G401.6 (cell line): Measurements from ENCODE around the gene NCOA4.
"Not testable (repeated sequence)": the region's sequence is repeated elsewhere in the genome, so short reads cannot be mapped to it uniquely, and the experiment has no call there.

Experiments
- FAIRE-seq: peaks from 2 replicates; lab custom pipeline; 2012; peaks lifted over from hg19 to GRCh38; lab: Jason Lieb, UNC

The NCOA4 gene

GRCh38 chr10:46019177-46019528 is 11.3 kb downstream of the NCOA4 start:
- FAIRE-seq, result no peak

GRCh38 chr10:46018453-46019176 is 11.8 kb downstream of the NCOA4 start:
- no peak for FAIRE-seq

- no peak for FAIRE-seq
Observed at GRCh38 chr10:46017733-46018132, 12.7 kb downstream of the NCOA4 start.

GRCh38 chr10:46016811-46017210 is 13.6 kb downstream of the NCOA4 start:
- no peak for FAIRE-seq

- no peak for FAIRE-seq
Observed at GRCh38 chr10:46016190-46016589, 14.2 kb downstream of the NCOA4 start.

GRCh38 chr10:46014683-46015405 is 15.6 kb downstream of the NCOA4 start:
- no peak for FAIRE-seq

GRCh38 chr10:46014206-46014605 is 16.2 kb downstream of the NCOA4 start:
- no peak for FAIRE-seq

GRCh38 chr10:46012746-46013145 is 17.7 kb downstream of the NCOA4 start:
- FAIRE-seq, result no peak

GRCh38 chr10:46006219-46006618 is 24.2 kb downstream of the NCOA4 start:
- no peak for FAIRE-seq

GRCh38 chr10:46005383-46005782 is 25.0 kb downstream of the NCOA4 start:
- no peak for FAIRE-seq

- FAIRE-seq, result no peak
Observed at GRCh38 chr10:46004963-46005362, 25.5 kb downstream of the NCOA4 start.

- no peak for FAIRE-seq
Observed at GRCh38 chr10:46002916-46003693, 27.3 kb downstream of the NCOA4 start.

- FAIRE-seq, result not testable (repeated sequence)
Observed at GRCh38 chr10:46002189-46002687, 28.2 kb downstream of the NCOA4 start.

- FAIRE-seq, result no peak
Observed at GRCh38 chr10:46001187-46001756, 29.2 kb downstream of the NCOA4 start.

GRCh38 chr10:46000538-46000937 is 29.9 kb downstream of the NCOA4 start:
- no peak for FAIRE-seq

- FAIRE-seq, result not testable (repeated sequence)
Observed at GRCh38 chr10:45999955-46000354, 30.5 kb downstream of the NCOA4 start.

GRCh38 chr10:45997994-45998763 is 32.2 kb downstream of the NCOA4 start:
- no peak for FAIRE-seq

- FAIRE-seq, result no peak
Observed at GRCh38 chr10:45997557-45997956, 32.9 kb downstream of the NCOA4 start.

GRCh38 chr10:45985590-45985989 is 44.8 kb downstream of the NCOA4 start:
- not testable (repeated sequence) for FAIRE-seq

GRCh38 chr10:45984473-45984872 is 46.0 kb downstream of the NCOA4 start:
- FAIRE-seq, result not testable (repeated sequence)

GRCh38 chr10:45983538-45984186 is 46.8 kb downstream of the NCOA4 start:
- FAIRE-seq, result not testable (repeated sequence)
